HG02678 (cell line): ENCODE data around the gene SOX6.

ENCODE experiments used
- ATAC-seq: cut with Tn5 transposase; IDR thresholded peaks from one replicate; pipeline ENCODE4 v1.9.1; 2021; ENCODE audit warnings: mild to moderate bottlenecking, moderate library complexity; ENCODE audit not compliant: unreplicated experiment

Gene SOX6

GRCh38 chr11:15970506-15971214 is 385.7 kb downstream of the SOX6 start:
- ATAC-seq, result no peak

DNA sequence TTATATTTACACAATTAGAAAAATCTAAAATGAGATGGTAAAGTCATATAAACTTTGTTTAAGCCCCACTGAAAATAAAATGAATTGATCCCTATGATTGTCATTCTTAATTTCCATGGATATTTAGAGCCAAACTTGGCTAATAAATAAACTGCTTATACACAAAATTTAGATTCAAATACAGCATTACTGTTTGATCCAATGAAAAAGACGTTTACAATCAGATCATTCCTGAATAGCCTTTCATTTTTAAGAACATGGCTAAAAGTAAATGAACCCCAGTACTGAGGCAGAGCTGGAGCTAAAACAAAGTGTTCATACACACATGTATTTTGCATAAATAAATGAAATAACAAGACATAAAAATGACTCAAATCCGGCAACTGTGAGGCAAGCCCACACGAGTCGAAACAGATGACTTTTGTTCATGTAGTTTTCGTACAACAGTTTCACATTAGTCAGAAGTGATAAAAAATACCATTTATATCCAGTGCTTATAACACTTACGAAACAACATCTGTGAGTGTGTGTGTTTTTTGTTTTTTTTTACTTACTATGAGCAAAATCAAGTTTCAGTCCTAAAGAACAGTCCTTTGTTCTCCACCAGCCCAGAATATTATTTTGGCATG is 386.5 kb downstream of the SOX6 start:
- ATAC-seq, result no peak

DNA sequence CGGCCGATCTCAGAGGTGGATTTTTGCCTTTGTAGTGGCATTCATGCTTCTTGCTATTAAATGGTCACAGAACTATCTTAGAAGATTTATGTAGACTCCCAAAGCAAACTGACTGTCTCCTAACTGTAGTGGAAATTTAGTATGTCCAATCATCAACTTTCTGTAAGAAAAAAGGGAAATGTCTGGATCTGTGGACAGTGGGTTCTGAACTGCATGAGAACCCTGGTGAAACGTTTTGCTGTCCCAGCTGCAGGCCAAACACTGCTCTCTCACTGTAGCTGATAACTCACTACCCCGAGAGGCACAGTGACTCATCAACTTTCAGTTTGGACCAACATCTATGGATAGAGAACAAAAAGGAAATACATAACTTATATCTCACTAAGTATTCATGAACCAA is 387.1 kb downstream of the SOX6 start:
- ATAC-seq, result peak; percentile 71

GRCh38 chr11:15968461-15969130 is 387.8 kb downstream of the SOX6 start:
- ATAC-seq, result no peak

GRCh38 chr11:15967966-15968365 is 388.4 kb downstream of the SOX6 start:
- ATAC-seq, result no peak

DNA sequence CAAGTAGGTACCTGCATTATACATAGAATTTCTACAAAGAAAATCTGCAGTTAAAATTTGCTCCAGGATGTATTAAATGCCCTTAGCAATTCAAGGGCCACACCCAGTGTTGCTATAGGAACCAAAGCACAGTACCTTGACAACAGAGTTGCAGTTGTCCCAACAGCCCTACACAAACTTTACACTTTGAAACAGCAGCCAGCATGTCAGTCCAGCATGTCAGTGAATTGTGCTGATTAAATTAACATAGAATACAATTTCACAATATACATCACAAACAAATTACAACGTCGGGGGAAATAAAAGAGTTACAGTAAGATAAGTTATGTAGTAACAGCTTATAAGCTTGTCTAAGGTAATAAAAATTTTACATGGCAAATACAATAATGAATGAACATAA is 389.2 kb downstream of the SOX6 start:
- ATAC-seq, result no peak

- no peak for ATAC-seq
These were observed 390.6 kb downstream of the SOX6 start for GRCh38 chr11:15965562-15966250.

DNA sequence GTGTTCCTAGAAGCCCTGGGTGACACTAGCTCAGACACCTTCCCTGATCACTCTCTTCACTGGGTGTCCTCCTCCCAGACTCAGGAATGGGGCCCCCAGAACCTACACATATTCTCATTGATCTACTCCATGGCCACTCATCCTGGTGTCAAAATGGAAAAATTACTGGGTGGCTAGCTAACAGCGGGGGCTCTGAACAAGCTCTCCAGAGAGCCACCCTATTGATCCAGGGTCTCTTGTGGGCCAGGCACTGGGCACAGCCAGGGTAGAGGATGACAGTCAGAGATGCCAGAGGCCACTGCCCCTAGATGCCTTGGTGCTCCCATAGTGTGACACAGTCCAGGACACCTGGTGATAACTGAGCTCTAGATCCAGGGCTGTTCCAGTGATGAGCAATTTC is 393.1 kb downstream of the SOX6 start:
- no peak for ATAC-seq

- ATAC-seq, result no peak
These were observed 397.4 kb downstream of the SOX6 start for GRCh38 chr11:15958910-15959309.

GRCh38 chr11:15957234-15957633 is 399.1 kb downstream of the SOX6 start:
- no peak for ATAC-seq

DNA sequence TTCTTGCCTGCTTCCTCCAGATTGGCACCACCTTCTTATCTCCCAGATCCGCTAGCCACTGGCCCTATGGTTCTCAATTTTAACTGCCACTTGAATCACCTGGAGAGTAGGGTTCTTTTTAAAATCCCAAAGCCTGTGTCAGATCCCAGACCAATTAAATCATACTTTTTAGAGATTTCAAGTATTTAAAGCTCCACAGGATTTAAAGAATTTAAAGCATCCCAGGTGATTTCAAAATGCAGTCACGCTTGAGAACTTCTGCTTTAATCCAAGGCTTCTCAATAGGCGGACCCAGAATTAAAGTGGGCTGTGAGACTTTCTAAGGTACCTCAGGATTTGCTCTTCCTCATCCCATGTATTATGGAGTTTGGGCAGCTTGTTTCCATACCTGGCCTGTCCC is 400.0 kb downstream of the SOX6 start:
- ATAC-seq, result no peak

GRCh38 chr11:15955595-15955994 is 400.8 kb downstream of the SOX6 start:
- no peak for ATAC-seq

DNA sequence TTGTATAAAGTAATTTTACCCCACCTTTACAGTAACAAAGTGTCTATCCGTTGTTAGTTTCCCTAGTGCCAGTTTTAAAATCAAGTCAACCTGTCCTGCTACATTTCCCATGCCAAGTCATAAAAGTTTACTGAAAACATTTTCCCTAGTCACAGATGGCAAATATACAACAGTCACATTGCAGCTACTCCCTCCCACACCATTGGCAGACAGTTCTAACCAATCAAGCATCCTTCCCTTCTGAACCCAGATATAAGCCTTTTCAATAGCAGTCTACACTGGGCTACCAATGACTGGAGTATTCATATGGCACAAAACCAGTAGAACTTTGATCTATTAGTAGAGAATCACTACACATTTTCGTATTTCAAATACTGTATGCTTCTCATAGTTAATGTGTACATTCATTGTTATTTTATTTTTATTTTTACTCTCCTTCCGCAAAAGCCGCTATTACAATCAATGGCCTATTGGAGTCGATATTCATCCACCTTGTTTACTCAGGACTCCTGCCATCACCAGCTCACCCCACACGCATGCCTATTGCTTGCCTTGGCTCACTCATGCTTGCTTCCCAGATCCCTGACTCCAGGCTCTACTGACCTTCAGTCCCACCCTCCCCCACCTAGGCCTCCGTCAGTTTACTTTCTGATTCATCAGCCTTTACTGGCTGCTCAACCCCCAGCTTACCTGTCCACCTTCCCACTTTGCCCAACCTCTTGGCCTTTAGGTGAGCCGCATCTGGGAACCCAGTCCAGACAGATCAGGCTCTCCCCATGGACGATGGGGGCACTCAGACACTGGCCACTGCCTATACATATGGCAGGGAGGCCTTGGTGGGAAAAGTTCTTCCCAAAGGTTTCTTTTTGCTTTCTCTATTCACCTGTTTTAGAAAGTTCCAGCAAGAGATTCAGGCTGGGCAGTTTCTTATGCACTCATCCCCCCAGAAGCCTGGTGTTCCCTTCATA is 408.4 kb downstream of the SOX6 start:
- no peak for ATAC-seq

- ATAC-seq, result no peak
These were observed 410.6 kb downstream of the SOX6 start for GRCh38 chr11:15945726-15946125.

- ATAC-seq, result no peak
These were observed 411.9 kb downstream of the SOX6 start for GRCh38 chr11:15944460-15944859.

GRCh38 chr11:15943418-15944197 is 412.7 kb downstream of the SOX6 start:
- no peak for ATAC-seq

DNA sequence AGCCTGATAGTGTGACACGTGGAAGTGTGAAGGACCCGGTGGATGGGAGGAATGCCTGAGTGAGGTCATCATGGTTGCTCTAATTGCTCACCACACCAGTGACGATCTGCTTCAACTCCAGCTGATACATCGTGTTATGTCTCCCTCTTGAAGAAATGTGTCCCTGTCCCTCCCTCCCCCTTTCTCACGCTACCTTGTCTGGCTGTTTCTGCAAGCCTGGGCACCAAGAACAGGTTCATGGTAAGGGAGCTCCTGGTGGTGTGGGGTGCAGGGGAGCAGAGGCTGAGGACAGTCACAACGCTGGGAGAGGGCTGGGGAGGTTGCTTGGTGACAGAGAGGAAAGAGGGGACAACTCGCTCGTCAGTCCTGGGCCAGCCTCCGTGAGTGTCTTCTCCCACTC is 413.4 kb downstream of the SOX6 start:
- no peak for ATAC-seq

GRCh38 chr11:15942126-15942525 is 414.2 kb downstream of the SOX6 start:
- no peak for ATAC-seq

DNA sequence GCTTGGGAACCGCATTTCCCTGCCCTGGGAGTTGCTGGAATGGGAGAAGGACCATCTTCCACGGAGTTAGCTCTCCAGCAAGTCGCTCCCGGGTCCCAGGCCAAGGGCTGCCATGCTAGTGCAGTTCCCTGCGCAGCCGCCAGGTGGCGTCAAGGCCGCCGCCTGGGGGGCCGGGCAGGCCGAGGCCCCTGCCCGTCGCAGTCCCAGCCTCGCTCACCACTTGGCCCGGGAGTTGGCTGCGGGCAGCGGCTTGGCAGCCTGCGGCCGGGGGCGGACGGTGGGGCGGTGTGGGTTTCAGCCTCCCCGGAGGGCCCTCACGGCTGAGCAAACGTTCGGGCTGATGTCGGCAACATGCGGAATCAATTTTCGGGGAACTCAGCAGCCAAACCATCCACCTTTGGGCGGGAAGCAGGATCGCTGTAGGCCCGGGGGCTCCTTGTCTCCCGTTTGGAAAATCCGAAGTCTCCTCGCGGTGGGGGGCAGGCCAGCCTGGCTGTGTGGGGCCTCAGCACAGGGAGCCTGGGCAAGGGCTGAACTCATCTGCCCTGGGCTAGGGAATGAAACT is 415.1 kb downstream of the SOX6 start:
- ATAC-seq, result no peak
